OCI-LY1 (cell line): ENCODE data around the gene CDK9.

Source experiments
- H2AFZ ChIP-seq: fragments of 200-600 bp; sonication (generic), shearing (Covaris generic); 2 replicates; pipeline ENCODE4 v1.6.0; 2014; ENCODE audit warnings: antibody characterized with exemption, mild to moderate bottlenecking, low read length
- H3F3A ChIP-seq: fragments of 200-600 bp; sonication (generic), shearing (Covaris generic); 2 replicates; pipeline ENCODE4 v1.6.0; 2014; ENCODE audit warnings: mild to moderate bottlenecking, antibody characterized with exemption, low read length, moderate library complexity; ENCODE audit not compliant: insufficient read depth
- H3K27ac ChIP-seq: fragments of 200-600 bp; sonication (generic); 2 replicates; pipeline ENCODE4 v1.5.1; 2014; ENCODE audit warnings: low read length, mixed run types, mild to moderate bottlenecking, low read depth; ENCODE audit not compliant: poor library complexity, severe bottlenecking
- H3K27me3 ChIP-seq: fragments of 200-600 bp; sonication (generic); 2 replicates; pipeline ENCODE4 v1.6.0; 2014; ENCODE audit warnings: antibody characterized with exemption, mild to moderate bottlenecking, low read length, moderate library complexity; ENCODE audit not compliant: insufficient read depth
- H3K36me3 ChIP-seq: fragments of 200-600 bp; sonication (generic); 2 replicates; pipeline ENCODE4 v1.6.1; 2014; ENCODE audit warnings: mild to moderate bottlenecking, antibody characterized with exemption, low read length, moderate library complexity, mixed read lengths; ENCODE audit not compliant: insufficient read depth
- H3K4me1 ChIP-seq: fragments of 200-600 bp; sonication (generic); 2 replicates; pipeline ENCODE4 v1.5.1; 2014; ENCODE audit warnings: mild to moderate bottlenecking, low read length, moderate library complexity; ENCODE audit not compliant: insufficient read depth, severe bottlenecking
- H3K4me2 ChIP-seq: fragments of 200-600 bp; sonication (generic), shearing (Covaris generic); 2 replicates; pipeline ENCODE4 v1.6.1; 2014; ENCODE audit warnings: low read length
- H3K4me3 ChIP-seq: fragments of 200-600 bp; sonication (generic); 2 replicates; pipeline ENCODE4 v1.5.1; 2014; ENCODE audit warnings: low read length, low read depth, mild to moderate bottlenecking, mixed read lengths; ENCODE audit not compliant: poor library complexity, severe bottlenecking
- H3K79me2 ChIP-seq: fragments of 200-600 bp; shearing (Covaris generic); 2 replicates; pipeline ENCODE4 v1.6.1; 2016; ENCODE audit warnings: mixed run types, low read length, mixed read lengths; ENCODE audit not compliant: insufficient read depth
- H3K9ac ChIP-seq: fragments of 200-600 bp; sonication (generic), shearing (Covaris generic); 2 replicates; pipeline ENCODE4 v1.6.1; 2014; ENCODE audit warnings: mild to moderate bottlenecking, low read length, mixed read lengths
- H3K9me2 ChIP-seq: fragments of 200-600 bp; sonication (generic), shearing (Covaris generic); 2 replicates; pipeline ENCODE4 v1.6.1; 2014; ENCODE audit warnings: low read depth, mild to moderate bottlenecking, low read length, mixed read lengths
- H3K9me3 ChIP-seq: fragments of 200-600 bp; shearing (Covaris generic); 2 replicates; pipeline ENCODE4 v1.6.1; 2014; ENCODE audit warnings: low read length, mixed read lengths
- H4K20me1 ChIP-seq: fragments of 200-600 bp; sonication (generic), shearing (Covaris generic); 2 replicates; pipeline ENCODE4 v1.6.0; 2016; ENCODE audit warnings: mild to moderate bottlenecking, low read length; ENCODE audit not compliant: insufficient read depth
- EZH2 ChIP-seq: fragments of 200-600 bp; sonication (generic), shearing (Covaris generic); IDR thresholded peaks from 2 replicates; pipeline ENCODE4 v1.8.0; 2017; ENCODE audit warnings: borderline replicate concordance, mixed run types, mild to moderate bottlenecking, antibody characterized with exemption, low read length, moderate library complexity, mixed read lengths
- TF ChIP-seq, protein P1 (sequence below): fragments of 200-600 bp; sonication (generic), shearing (Covaris generic); IDR thresholded peaks from 2 replicates; pipeline ENCODE4 v1.5.1; 2017; ENCODE audit warnings: mild to moderate bottlenecking, antibody characterized with exemption, low read length, moderate library complexity, mixed read lengths

The CDK9 gene

GRCh38 chr9:127810378-127811187, 24.7 kb downstream of the CDK9 start:
- Histone ChIP-seq H3K4me3 (no peak overlapping the region), H3F3A (no peaks in the 10 kb centered on the region), H3K9me2 (no peaks in the 10 kb centered on the region), H3K27ac (no peak overlapping the region), H3K36me3 (peaks cover 71% of the 10 kb centered on the region), H3K27me3 (no peaks in the 10 kb centered on the region), H3K9me3 (no peaks in the 10 kb centered on the region), H3K79me2 (no peaks in the 10 kb centered on the region), H3K9ac (no peak overlapping the region), H3K4me2 (no peak overlapping the region), H2AFZ (no peak overlapping the region), H4K20me1 (no peaks in the 10 kb centered on the region), H3K4me1 (no peaks in the 10 kb centered on the region)
- TF ChIP-seq, protein P1, sequence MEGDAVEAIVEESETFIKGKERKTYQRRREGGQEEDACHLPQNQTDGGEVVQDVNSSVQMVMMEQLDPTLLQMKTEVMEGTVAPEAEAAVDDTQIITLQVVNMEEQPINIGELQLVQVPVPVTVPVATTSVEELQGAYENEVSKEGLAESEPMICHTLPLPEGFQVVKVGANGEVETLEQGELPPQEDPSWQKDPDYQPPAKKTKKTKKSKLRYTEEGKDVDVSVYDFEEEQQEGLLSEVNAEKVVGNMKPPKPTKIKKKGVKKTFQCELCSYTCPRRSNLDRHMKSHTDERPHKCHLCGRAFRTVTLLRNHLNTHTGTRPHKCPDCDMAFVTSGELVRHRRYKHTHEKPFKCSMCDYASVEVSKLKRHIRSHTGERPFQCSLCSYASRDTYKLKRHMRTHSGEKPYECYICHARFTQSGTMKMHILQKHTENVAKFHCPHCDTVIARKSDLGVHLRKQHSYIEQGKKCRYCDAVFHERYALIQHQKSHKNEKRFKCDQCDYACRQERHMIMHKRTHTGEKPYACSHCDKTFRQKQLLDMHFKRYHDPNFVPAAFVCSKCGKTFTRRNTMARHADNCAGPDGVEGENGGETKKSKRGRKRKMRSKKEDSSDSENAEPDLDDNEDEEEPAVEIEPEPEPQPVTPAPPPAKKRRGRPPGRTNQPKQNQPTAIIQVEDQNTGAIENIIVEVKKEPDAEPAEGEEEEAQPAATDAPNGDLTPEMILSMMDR = no peak
- TF ChIP-seq EZH2 = no peak

GRCh38 chr9:127812011-127812410, 26.2 kb downstream of the CDK9 start:
- TF ChIP-seq, protein P1 = no peak
- no peak for TF ChIP-seq EZH2
- Histone ChIP-seq H3K4me3 (no peak overlapping the region), H4K20me1 (no peaks in the 10 kb centered on the region), H2AFZ (no peak overlapping the region), H3K79me2 (no peaks in the 10 kb centered on the region), H3K9me3 (no peaks in the 10 kb centered on the region), H3K27ac (no peak overlapping the region), H3K4me2 (no peak overlapping the region), H3K9me2 (no peaks in the 10 kb centered on the region), H3K9ac (no peak overlapping the region), H3K4me1 (no peaks in the 10 kb centered on the region), H3K27me3 (no peaks in the 10 kb centered on the region), H3F3A (no peaks in the 10 kb centered on the region), H3K36me3 (peaks cover 65% of the 10 kb centered on the region)

- H3K4me3 ChIP-seq = no peak overlapping the region
- no peaks in the 10 kb centered on the region for H3K79me2 ChIP-seq
- no peaks in the 10 kb centered on the region for H4K20me1 ChIP-seq
- no peaks in the 10 kb centered on the region for H3F3A ChIP-seq
- no peak for TF ChIP-seq EZH2
- TF ChIP-seq, protein P1 = no peak
- no peak overlapping the region for H3K27ac ChIP-seq
- no peak overlapping the region for H2AFZ ChIP-seq
- H3K9ac ChIP-seq = no peak overlapping the region
- no peaks in the 10 kb centered on the region for H3K9me3 ChIP-seq
- H3K4me1 ChIP-seq = no peaks in the 10 kb centered on the region
- no peaks in the 10 kb centered on the region for H3K27me3 ChIP-seq
- H3K36me3 ChIP-seq = peaks cover 54% of the 10 kb centered on the region
- no peak overlapping the region for H3K4me2 ChIP-seq
- H3K9me2 ChIP-seq = no peaks in the 10 kb centered on the region
Measured at GRCh38 chr9:127812936-127813675, 27.3 kb downstream of the CDK9 start.
